Kasumi-1 (cell line): Measurements from ENCODE around the gene COL11A2.
A peak's percentile ranks its signal among the peaks of the same experiment; 100 is the strongest.
"Not testable (repeated sequence)": the region's sequence is repeated elsewhere in the genome, so short reads cannot be mapped to it uniquely, and the experiment has no call there.

Source experiments
- DNase-seq, 2 experiments: peaks; one replicate each; lab custom pipeline; 2025; lab: John Stamatoyannopoulos, UW

Gene COL11A2

DNA sequence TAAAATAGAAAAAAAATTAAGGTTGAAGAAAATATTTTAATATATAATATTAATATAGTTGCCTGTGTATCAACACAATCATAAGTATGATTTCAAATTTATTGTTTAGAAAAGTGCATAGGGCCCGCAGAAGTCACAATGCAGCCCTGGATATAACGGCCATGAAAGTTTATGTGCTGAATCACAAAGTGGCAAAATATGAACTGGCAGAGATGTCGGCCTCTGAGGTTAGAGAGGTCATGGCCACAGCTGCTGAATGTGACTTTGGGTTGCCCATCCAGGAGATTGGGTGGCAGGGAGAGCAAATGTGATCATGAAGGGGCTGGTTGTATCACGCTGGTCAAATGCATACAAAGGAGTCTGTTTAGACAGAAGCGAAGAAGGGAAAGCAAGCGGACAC, 35.7 kb downstream of the COL11A2 start:
- no peak for DNase-seq

- no peak for DNase-seq
Observed at GRCh38 chr6:33154349-33154748, 37.9 kb downstream of the COL11A2 start.

DNA sequence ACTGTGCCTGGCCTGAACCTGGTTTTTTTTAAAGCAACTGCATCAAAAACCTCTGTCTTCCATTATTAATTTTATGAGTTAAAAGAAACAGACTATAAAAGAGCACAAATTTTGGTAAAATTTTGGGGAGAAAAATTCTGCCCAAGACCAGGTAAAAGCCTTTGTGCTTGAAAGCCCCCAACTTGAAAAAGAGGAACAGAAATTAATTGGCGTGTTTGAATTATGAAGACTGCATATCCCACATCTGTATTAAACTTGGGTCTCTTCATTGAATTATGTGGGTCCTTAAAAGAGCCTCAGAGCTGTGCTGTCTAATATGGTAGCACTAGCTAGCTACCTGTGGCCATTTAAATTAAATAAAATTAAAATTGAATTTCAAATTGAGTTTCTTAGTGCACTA, 41.2 kb downstream of the COL11A2 start:
- DNase-seq: no peak

DNA sequence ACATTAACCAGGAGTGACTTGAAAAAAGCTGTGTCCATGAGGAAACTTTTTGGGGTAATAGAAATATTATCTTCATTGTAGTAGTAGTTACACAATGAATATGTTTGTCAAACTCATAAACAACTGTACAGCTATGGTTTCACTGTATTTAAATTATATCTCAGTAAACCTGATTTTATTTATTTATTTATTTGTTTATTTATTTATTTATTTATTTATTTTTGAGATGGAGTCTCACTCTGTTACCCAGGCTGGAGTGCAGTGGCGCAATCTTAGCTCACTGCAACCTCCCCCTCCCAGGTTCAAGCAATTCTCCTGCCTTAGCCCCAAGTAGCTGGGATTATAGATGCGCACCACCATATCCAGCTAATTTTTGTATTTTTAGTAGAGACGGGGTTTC, 41.7 kb downstream of the COL11A2 start:
- DNase-seq: not testable (repeated sequence)

DNA sequence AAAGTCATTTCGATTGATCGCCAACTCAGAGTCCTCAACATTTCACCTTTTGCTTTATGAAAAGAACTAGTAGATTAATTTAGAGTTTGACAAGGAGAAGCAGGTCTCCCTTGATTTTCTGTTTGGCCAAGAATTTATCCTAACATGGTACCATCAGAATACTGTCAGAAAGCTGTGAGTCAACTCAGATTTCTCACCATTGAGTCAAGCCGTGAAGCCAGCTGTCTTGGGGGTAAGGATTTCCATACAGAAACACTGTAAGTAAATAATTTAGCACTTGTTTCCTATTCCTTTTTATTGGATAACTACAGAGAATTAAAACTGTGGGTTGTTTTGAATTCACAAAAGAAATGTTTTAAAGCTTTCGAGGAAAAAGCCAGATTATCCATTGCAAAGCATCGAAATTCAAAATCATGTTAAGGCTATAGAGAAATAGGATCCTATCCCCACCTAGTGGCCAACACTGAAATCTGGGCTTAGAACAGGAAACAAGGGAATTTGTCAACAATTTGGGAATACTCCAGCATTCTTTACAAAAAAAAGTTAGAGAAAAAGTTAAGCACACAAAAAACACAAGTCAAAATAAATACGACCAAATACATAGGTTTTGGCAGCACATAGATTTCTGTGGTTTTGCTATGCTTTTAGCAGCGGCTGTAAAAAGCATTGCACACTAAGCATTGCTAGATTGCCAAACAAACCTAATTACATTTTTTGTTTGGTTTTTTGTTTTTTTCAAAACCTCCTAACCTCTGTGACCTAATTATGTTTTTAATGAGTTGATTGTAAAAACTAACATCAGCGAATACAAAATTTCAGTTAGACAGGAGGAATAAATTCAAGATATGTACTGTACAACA, 44.2 kb downstream of the COL11A2 start:
- peak; percentile 37 to 62 for DNase-seq

DNA sequence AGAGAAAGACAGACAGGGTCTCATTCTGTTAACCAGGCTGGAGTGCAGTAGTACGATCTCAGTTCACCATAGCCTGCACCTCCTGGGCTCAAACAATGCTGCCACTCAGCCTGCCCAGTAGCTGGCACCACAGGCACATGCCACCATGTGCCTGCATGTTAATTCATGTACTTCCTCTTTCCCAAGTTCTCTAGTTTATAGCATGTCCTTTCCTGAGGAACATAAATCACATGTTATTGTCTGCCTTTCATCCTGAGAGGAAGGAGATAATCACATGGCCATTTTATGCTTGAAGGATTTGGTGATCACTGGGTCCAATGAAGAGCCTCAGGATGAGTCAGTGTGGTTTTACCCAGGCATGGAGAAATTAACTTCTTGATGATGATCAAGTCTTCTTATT, 47.9 kb downstream of the COL11A2 start:
- DNase-seq: peak; percentile 44 to 47

DNA sequence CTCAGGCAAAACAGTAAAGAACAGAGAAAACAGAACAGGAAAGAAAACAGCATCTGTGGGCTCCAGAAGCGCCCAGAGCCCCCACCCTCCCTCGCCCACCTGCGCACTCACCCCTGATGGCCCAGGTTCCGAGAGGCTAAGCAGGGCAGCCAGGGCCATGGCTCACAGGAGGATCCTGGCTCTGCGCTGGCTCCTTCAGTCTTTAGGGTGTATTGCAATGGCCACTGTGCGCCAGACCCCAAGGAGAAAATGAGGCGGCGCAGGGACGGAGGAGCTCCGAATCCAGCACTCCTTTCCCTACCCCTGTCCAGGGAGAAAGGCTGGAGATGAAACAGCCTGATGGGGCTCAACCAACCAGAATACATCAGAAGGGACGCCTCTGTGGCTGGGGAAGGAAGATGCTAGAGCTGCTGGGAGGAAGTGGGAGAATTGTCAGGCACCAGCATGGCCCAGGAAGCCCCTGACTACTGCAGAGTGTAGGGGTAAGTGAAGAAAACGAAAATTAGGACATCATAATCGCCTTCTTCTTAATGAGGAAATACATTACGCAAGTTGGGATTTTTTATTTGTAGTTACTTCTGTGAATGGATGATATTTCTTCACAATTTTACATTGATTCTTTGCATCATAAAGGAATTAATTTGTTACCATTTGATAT, 49.0 kb downstream of the COL11A2 start:
- DNase-seq: no peak

GRCh38 chr6:33142501-33143070, 49.7 kb downstream of the COL11A2 start:
- DNase-seq: no peak

DNA sequence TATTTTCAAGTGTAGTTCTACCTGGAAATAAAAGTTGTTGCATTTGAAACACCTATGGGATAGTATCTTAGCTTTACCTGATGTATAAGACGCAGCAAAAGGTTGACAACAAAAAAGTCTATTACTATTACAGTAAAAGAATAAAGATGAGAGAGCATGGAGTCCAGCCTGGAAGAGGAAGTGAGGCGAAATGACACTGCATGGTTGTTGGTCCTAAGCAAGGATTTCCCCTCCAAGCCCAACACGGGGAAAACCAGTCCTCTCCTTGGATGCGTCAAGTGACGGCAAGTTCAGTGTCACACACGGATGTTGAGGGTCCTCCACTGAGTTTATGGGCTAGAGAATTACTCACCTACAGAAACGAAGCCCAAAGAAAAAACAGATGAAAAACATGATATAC, 51.7 kb downstream of the COL11A2 start:
- DNase-seq: no peak

GRCh38 chr6:33139596-33140206, 52.6 kb downstream of the COL11A2 start:
- no peak for DNase-seq

GRCh38 chr6:33136310-33136900, 55.9 kb downstream of the COL11A2 start:
- no peak for DNase-seq

- no peak for DNase-seq
Observed at GRCh38 chr6:33132081-33132524, 60.2 kb downstream of the COL11A2 start.

DNA sequence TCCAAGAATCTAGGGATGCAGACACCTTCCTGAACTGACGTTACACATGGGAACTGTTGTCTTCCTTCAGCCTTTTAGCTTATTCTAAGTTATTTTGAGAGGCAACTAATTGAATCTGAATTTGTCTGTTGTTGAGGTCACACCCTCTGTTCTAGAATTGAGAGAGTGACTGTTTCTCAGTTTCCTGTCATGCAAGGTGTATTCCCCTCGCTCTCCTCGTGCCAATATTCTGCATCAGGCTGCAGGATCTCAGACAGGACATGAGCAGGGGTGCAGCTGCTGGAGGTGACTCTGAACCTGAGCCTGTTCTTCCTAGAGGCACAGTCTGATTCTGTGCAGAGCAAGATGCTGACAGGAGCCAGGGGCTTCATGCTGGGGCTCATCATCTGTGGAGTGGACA, 63.9 kb downstream of the COL11A2 start:
- DNase-seq: no peak

DNA sequence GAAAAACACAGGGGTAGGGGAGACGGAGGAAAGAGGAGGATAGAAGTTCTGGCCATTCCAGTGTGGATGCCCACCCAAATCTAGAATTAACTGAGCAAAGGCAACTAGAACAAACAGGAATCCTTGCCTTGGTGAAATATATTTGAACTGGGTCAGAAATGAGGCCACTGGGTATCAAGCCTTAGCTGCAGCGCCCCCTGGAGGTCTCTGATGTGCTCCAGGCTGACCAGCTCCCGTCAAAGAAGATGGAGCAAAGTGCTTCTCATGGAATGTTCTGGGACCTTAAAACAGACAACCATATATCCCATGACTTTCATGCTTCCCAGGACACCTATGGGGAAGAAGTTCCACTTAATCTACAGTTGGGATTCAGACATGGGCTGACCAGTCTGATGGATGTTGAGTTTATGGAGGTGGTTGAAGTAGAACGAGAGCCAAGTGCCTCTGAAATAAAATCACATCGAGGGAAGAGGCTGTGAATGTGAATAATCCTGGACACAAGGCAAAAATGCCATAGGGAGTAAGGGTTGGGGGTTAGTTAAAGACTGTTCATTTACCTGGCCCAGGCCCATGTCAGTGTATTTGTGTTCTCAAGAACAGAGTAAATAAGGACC, 66.1 kb downstream of the COL11A2 start:
- DNase-seq: peak; percentile 14 to 43

GRCh38 chr6:33124947-33125346, 67.3 kb downstream of the COL11A2 start:
- no peak for DNase-seq

DNA sequence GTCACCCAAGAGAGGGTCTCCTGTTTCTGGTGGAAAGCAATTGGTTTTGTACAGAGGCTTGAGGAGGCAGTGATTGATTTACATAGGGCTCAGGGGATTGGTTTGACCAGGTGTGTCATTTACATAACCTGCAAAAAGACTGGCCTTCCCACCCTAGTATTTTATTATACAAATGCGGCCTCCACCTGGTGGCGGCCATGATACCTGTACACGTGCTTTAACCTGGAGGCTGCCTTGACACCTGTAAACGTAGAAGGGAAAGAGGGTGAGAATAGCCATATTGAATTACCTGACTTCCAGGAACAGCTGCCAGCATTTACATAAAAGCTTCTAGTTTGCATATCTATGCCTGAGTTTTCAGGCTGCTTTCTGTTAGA, 67.8 kb downstream of the COL11A2 start:
- DNase-seq: no peak

DNA sequence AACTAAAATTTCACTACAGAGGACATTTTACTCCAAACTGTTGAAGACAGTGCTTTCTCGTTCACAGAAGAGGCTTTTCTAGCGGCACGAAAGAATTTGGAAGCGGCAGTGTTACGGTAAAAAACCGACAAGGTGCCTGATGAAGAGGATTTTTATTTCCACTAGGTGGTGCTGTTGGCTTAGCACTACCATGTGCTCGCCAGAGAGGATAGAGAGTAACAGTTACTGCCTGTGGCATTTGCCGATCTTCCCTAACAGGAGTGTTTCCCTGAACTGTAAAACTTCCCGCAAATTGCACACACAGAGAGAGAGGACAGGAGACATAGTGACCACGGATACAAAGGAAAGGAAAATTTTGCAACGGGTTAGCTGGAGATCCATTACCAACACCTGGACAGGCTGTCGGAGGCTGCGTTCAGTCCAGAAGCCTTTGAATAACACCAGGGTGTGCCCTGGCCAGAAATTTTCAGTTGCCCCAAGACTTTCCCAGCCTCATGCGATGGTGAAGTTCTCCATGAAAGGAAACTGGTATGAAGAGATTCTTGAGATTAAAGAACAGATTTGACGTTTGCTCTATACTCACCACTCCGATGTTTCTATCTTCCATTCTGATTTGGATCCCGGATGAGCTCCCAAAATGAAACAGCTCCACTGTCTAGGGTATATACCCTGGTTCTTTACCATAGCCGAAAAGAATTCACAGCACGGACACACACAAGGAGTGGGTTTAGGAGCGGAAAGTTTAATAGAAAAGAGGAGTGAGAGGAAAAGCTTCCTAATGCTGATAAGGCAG, 68.3 kb downstream of the COL11A2 start:
- DNase-seq: peak; percentile 53 to 74

DNA sequence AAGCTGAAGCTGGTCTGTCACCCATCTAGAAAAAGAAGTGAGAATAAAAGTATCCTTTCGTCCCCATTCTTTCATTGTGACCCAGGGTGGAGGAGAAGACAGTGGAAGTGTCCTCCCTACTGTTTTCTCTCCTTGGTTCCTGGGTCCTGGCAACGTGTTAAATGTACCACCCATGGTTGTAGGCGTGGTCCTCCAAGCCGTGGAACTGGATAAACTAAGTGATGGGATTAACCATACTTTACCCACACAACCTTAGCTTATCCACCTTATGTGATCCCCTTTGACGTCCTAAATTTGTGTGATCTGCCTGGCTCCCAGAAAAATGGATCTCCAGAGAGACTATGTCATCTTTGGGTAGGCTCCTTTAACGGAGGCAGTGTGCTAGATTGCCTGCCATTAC, 69.1 kb downstream of the COL11A2 start:
- DNase-seq: no peak

- DNase-seq: no peak
Observed at GRCh38 chr6:33120001-33120400, 72.3 kb downstream of the COL11A2 start.

DNA sequence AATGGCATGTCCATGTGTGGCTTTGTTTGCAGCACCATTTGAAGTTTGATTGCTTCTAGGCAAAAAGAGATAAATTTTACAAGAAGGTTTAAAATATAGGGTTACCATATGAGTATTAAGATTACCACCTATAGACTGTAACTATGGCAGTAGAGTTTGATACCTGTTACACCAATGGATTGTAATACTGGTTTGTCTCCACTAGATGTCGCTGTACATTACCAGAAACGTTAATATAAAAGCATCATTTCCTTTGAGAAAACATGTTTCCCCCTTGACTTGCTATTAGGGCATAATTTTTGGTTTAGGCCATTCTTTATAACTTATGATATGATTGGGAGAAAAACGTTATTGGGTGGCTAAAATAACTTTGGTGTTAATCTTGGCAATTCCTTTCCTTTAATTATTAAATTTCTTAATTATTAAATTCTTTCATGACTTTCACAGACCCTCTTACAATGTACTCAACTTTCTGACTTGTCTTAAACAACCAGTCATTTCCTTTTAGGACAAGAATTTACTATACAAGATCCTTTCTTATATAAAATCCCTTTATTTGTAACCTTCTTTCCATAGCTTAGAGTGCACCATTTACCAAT, 73.6 kb downstream of the COL11A2 start:
- peak; percentile 41 to 66 for DNase-seq
